ENCODE measurements around the gene XRCC6. TPM values are rescaled to one million over a fixed set of nuclear protein-coding genes. Genes with fewer than 3 reads are reported as not detected.

Gene XRCC6
- total and polyA plus RNA-seq, 2 of the 4 experiments (the other 2 are of a cell fraction): 202 to 401 TPM

GRCh38 chr22:41674846-41675340 is 53.8 kb downstream of the XRCC6 start:
- Histone ChIP-seq H3K4ac (ENCODE audit: low read depth, low read length) (no peak overlapping the region), H2BK20ac (ENCODE audit: low read depth, low read length) (no peak overlapping the region), H3K56ac (ENCODE audit: extremely low read depth, insufficient read depth, low read length) (no peak overlapping the region), H2BK120ac (ENCODE audit: low read depth, low read length) (no peak overlapping the region), H2AFZ (replicated peaks; ENCODE audit: low read length, poor library complexity) (peak overlapping the region; percentile 32), H3K9me3 (ENCODE audit: control insufficient read depth, insufficient read depth, low read length) (no peaks in the 10 kb centered on the region), H3K9ac (ENCODE audit: low read depth, low read length) (no peak overlapping the region), H3K79me1 (ENCODE audit: low read depth in 1 of 2, low read length in 2 of 2) (peaks cover 25 to 76% of the 10 kb centered on the region in 2 experiments), H3K23ac (ENCODE audit: low read depth, low read length) (no peak overlapping the region), H4K8ac (ENCODE audit: low read depth in 2 of 2, low read length in 2 of 2) (no peak overlapping the region), H3K9me1 (ENCODE audit: insufficient read depth, low read length) (peaks cover 17% of the 10 kb centered on the region), H4K91ac (ENCODE audit: insufficient read depth, low read depth, low read length) (no peak overlapping the region), H2BK5ac (ENCODE audit: low read depth, low read length, poor library complexity, severe bottlenecking) (no peak overlapping the region), H3K27me3 (ENCODE audit: control insufficient read depth, insufficient read depth, low read length) (no peaks in the 10 kb centered on the region), H4K20me1 (ENCODE audit: insufficient read depth, low read length) (peaks cover 12% of the 10 kb centered on the region), H2BK15ac (ENCODE audit: low read depth, low read length) (no peak overlapping the region), H3K36me3 (ENCODE audit: control insufficient read depth, insufficient read depth, low read length) (peaks cover 33% of the 10 kb centered on the region), H4K5ac (ENCODE audit: low read depth, low read length) (no peak overlapping the region), H3K27ac (ENCODE audit: insufficient read depth, low read length) (no peak overlapping the region), H3K18ac (ENCODE audit: low read depth, low read length) (no peak overlapping the region), H3K4me2 (ENCODE audit: low read depth, low read length) (no peak overlapping the region), H2AK9ac (replicated peaks; ENCODE audit: low read depth, low read length, poor library complexity) (no peak overlapping the region), H3K4me1 (ENCODE audit: control insufficient read depth, insufficient read depth, low read length) (peaks cover 5% of the 10 kb centered on the region; the same call in 1 of the 2 replicates), H3K4me3 (ENCODE audit: insufficient read depth, low read depth, low read length) (no peak overlapping the region), H2AK5ac (ENCODE audit: low read depth, low read length) (no peak overlapping the region), H3K14ac (replicated peaks; ENCODE audit: low read depth, low read length) (no peak overlapping the region)
- ChIA-PET POLR2A (ENCODE audit: unreplicated experiment) (no interaction called here), CTCF (no interaction called here)
- no TSS peak for BruUV-seq (replicated peaks)
- intact Hi-C loops (cut with micrococcal nuclease): no loop called here
- DNase-seq: no peak
- no peak for ATAC-seq (ENCODE audit: low read depth)
- 88% methylated on average over 6 of the region's 12 CpGs; no CpG with 5 or more reads in 1 of the 2 experiments for WGBS, 2 experiments (ENCODE audit: extremely low coverage in 2 of 2, insufficient read length in 1 of 2)
- dilution Hi-C loops (cut with HindIII; ENCODE audit: low sequenced_read_pairs, unreplicated experiment): no loop called here
- in situ Hi-C loops (cut with MboI; ENCODE audit: low sequenced_read_pairs): no loop called here
- TF ChIP-seq FOS (IDR thresholded peaks at IDR 0.05; ENCODE audit: low read depth, low read length): no peak
- TF ChIP-seq CEBPB (IDR thresholded peaks at IDR 0.05; ENCODE audit: low read depth, low read length): no peak
- TF ChIP-seq CHD1 (IDR thresholded peaks at IDR 0.05; ENCODE audit: low read depth, low read length): no peak
- TF ChIP-seq RCOR1 (IDR thresholded peaks at IDR 0.05; ENCODE audit: insufficient replicate concordance, low read length): no peak
- no peak for TF ChIP-seq MAZ (IDR thresholded peaks at IDR 0.05; ENCODE audit: borderline replicate concordance, low read depth, low read length)
- no peak for TF ChIP-seq MAFK (IDR thresholded peaks at IDR 0.05; ENCODE audit: low read depth, low read length)
- TF ChIP-seq, protein P1, sequence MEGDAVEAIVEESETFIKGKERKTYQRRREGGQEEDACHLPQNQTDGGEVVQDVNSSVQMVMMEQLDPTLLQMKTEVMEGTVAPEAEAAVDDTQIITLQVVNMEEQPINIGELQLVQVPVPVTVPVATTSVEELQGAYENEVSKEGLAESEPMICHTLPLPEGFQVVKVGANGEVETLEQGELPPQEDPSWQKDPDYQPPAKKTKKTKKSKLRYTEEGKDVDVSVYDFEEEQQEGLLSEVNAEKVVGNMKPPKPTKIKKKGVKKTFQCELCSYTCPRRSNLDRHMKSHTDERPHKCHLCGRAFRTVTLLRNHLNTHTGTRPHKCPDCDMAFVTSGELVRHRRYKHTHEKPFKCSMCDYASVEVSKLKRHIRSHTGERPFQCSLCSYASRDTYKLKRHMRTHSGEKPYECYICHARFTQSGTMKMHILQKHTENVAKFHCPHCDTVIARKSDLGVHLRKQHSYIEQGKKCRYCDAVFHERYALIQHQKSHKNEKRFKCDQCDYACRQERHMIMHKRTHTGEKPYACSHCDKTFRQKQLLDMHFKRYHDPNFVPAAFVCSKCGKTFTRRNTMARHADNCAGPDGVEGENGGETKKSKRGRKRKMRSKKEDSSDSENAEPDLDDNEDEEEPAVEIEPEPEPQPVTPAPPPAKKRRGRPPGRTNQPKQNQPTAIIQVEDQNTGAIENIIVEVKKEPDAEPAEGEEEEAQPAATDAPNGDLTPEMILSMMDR (conservative IDR thresholded peaks at IDR 0.05; ENCODE audit: low read depth, low read length): no peak
- no peak for TF ChIP-seq MXI1 (IDR thresholded peaks at IDR 0.05; ENCODE audit: borderline replicate concordance, low read depth, low read length)
- TF ChIP-seq SMC3 (IDR thresholded peaks at IDR 0.05; ENCODE audit: low read depth, low read length): no peak
- no peak for TF ChIP-seq ELK1 (IDR thresholded peaks at IDR 0.05; ENCODE audit: borderline replicate concordance, low read depth, low read length)
- TF ChIP-seq USF2 (IDR thresholded peaks at IDR 0.05; ENCODE audit: low read depth, low read length): no peak
- no peak for TF ChIP-seq RAD21 (IDR thresholded peaks at IDR 0.05; ENCODE audit: low read length)
- no peak for TF ChIP-seq POLR2A (IDR thresholded peaks at IDR 0.05; ENCODE audit: low read depth, low read length)
- TF ChIP-seq RFX5 (IDR thresholded peaks at IDR 0.05; ENCODE audit: low read depth, low read length): no peak
- no peak for TF ChIP-seq BHLHE40 (IDR thresholded peaks at IDR 0.05; ENCODE audit: low read depth, low read length)
- TF ChIP-seq NFE2L2 (IDR thresholded peaks at IDR 0.05; ENCODE audit: low read depth, low read length): no peak
